PC-3 (cell line): Measurements from ENCODE around the gene SLC19A2.

Experiments
- CTCF ChIP-seq: fragments of 300-600 bp; sonication (generic); conservative IDR thresholded peaks from 2 replicates; pipeline ENCODE4 v1.5.1; 2017; ENCODE audit warnings: antibody characterized with exemption, low read depth, mild to moderate bottlenecking, low read length
- EZH2 ChIP-seq: fragments of 300-600 bp; sonication (generic); IDR thresholded peaks from one replicate; pipeline ENCODE4 v1.6.1; 2017; ENCODE audit warnings: antibody characterized with exemption, mild to moderate bottlenecking, low read length; ENCODE audit not compliant: unreplicated experiment

- TF ChIP-seq CTCF (no peak), EZH2 (no peak)
These were observed 8.6 kb upstream of the SLC19A2 start for GRCh38 chr1:169494343-169494742.
